GM12878 (cell line): Measurements from ENCODE around the gene GUCY2D. TPM values are rescaled to one million over a fixed set of nuclear protein-coding genes. Genes with fewer than 3 reads are reported as not detected.

Experiments used
- ATAC-seq: fragments of 200-7000 bp; cut with Tn5 transposase; 3 replicates; pipeline ENCODE4 v1.9.1; 2020; ENCODE audit warnings: mild to moderate bottlenecking, moderate library complexity
- BruUV-seq: library from RNA; stranded (reverse); fragments of 400-500 nt; replicated peaks from 2 replicates; lab custom pipeline; 2021; lab: Mats Ljungman, UMichigan
- CTCF ChIA-PET: fragments of 300-600 bp; sonication (Branson Sonifier 250); formaldehyde crosslinking; extraction: SDS; loops from one replicate; lab custom pipeline; 2021; ENCODE audit warnings: inconsistent platforms; lab: Yijun Ruan, JAX
- POLR2A ChIA-PET: fragments of 350-600 bp; formaldehyde crosslinking; extraction: SDS; loops from one replicate; lab custom pipeline; 2021; ENCODE audit warnings: inconsistent platforms; lab: Charles Lee
- RAD21 ChIA-PET: fragments of 300-600 bp; sonication (Branson Sonifier 250); formaldehyde crosslinking; loops from one replicate; lab custom pipeline; 2023; ENCODE audit warnings: antibody characterized with exemption; ENCODE audit not compliant: unreplicated experiment; lab: Charles Lee
- SMC1A ChIA-PET: fragments of 300-600 bp; sonication (Branson Sonifier 250); formaldehyde crosslinking; loops from one replicate; lab custom pipeline; 2023; ENCODE audit not compliant: unreplicated experiment, uncharacterized antibody; lab: Charles Lee
- DNase-seq: peaks from one replicate; pipeline ENCODE4 v3.0.0-alpha.2; 2011; ENCODE audit warnings: low read depth, low spot score
- FAIRE-seq: peaks from 3 replicates; lab custom pipeline; 2011; peaks lifted over from hg19 to GRCh38; lab: Jason Lieb, UNC
- H2AFZ ChIP-seq: 2 replicates; pipeline ENCODE4 v1.6.0; 2011; ENCODE audit warnings: low read depth, low read length, control low read depth; ENCODE audit not compliant: control insufficient read depth
- H3K27ac ChIP-seq: 2 replicates; pipeline ENCODE4 v1.5.1; 2011; ENCODE audit warnings: control low read depth; ENCODE audit not compliant: control insufficient read depth, insufficient read depth
- H3K27me3 ChIP-seq, 2 experiments: replicated peaks in 1 of 2; 2 replicates each; pipeline versions ENCODE4 v1.6.0 to v1.6.1; 2011; ENCODE audit warnings: low read length in 1 of 2; ENCODE audit not compliant: control insufficient read depth in 2 of 2, insufficient read depth in 2 of 2
- H3K36me3 ChIP-seq, 2 experiments: 2 replicates each; pipeline ENCODE4 v1.5.1; 2011; ENCODE audit warnings: low read length in 1 of 2; ENCODE audit not compliant: control insufficient read depth in 2 of 2, insufficient read depth in 2 of 2
- H3K4me1 ChIP-seq: 2 replicates; pipeline ENCODE4 v1.6.1; 2011; ENCODE audit warnings: mild to moderate bottlenecking, low read length, moderate library complexity, mixed read lengths; ENCODE audit not compliant: control insufficient read depth, insufficient read depth
- H3K4me2 ChIP-seq: 2 replicates; pipeline ENCODE4 v1.6.0; 2011; ENCODE audit warnings: control low read depth; ENCODE audit not compliant: control insufficient read depth, insufficient read depth
- H3K4me3 ChIP-seq: fragments of 200-600 bp; sonication (generic); 2 replicates; pipeline ENCODE4 v1.5.1; 2016
- H3K79me2 ChIP-seq: 2 replicates; pipeline ENCODE4 v1.6.0; 2011; ENCODE audit warnings: low read length; ENCODE audit not compliant: control insufficient read depth, insufficient read depth
- H3K9ac ChIP-seq: 2 replicates; pipeline ENCODE4 v1.8.0; 2011; ENCODE audit warnings: low read length, control low read depth, mixed read lengths; ENCODE audit not compliant: control insufficient read depth, insufficient read depth
- H3K9me3 ChIP-seq: replicated peaks from 3 replicates; pipeline ENCODE4 v1.5.1; 2011; ENCODE audit warnings: mild to moderate bottlenecking, low read length; ENCODE audit not compliant: control insufficient read depth, insufficient read depth
- H4K20me1 ChIP-seq: 2 replicates; pipeline ENCODE4 v1.6.0; 2011; ENCODE audit not compliant: control insufficient read depth, insufficient read depth
- BCLAF1 ChIP-seq: fragments of 450-650 bp; IDR thresholded peaks from 2 replicates; pipeline ENCODE4 v1.6.1; 2017; ENCODE audit warnings: antibody characterized with exemption, mild to moderate bottlenecking, moderate library complexity
- CBX5 ChIP-seq: sonication (generic); IDR thresholded peaks from 2 replicates; pipeline ENCODE4 v1.6.1; 2016; ENCODE audit warnings: low read depth, moderate library complexity, mild to moderate bottlenecking, inconsistent platforms
- CREB1 ChIP-seq: IDR thresholded peaks from 2 replicates; pipeline ENCODE4 v1.6.1; 2012; ENCODE audit warnings: low read depth, mild to moderate bottlenecking, inconsistent platforms
- GABPA ChIP-seq: IDR thresholded peaks from 2 replicates; pipeline ENCODE4 v1.6.1; 2014; ENCODE audit warnings: antibody characterized with exemption, low read depth, mild to moderate bottlenecking, inconsistent platforms
- GATAD2B ChIP-seq: fragments of 450-650 bp; conservative IDR thresholded peaks from 2 replicates; pipeline ENCODE4 v1.6.1; 2017; ENCODE audit warnings: low read depth, mild to moderate bottlenecking, moderate library complexity
- PBX3 ChIP-seq: IDR thresholded peaks from 2 replicates; pipeline ENCODE4 v1.6.1; 2011; ENCODE audit warnings: mild to moderate bottlenecking, low read depth, low read length, moderate library complexity; ENCODE audit not compliant: insufficient replicate concordance
- WGBS: methylation state at CpG from one replicate; pipeline ENCODE4 v1.1.6; 2016; ENCODE audit warnings: low lambda C conversion rate; ENCODE audit not compliant: insufficient replicate concordance, insufficient coverage; ENCODE audit errors: missing lambda C conversion rate; 5-methylcytosine and 5-hydroxymethylcytosine counted together
- in situ Hi-C: fragments of 300-500 bp; cut with MboI; formaldehyde crosslinking; loops from 9 replicates; pipeline ENCODE4 v1.14.3; 2018; ENCODE audit warnings: mixed read lengths
- intact Hi-C: fragments of 100-400 bp; cut with micrococcal nuclease; formaldehyde crosslinking; loops from one replicate; pipeline ENCODE4 v1.14.2; 2022; ENCODE audit not compliant: unreplicated experiment
- polyA plus RNA-seq, 11 experiments: library from polyadenylated mRNA; depleted of rRNA in 4 of 11; unstranded in 6 of 11; stranded (reverse) in 5 of 11; fragments of >200 nt; fragmentation: Nextera tagmentation in 4 of 11; fragmentation: Illumina TruSeq in 1 of 11; extraction: Ambion mirVana in 4 of 11; extraction: Trizol in 1 of 11; gene quantifications; 1 replicate in 1 of 11; 2 replicates in 10 of 11; pipeline versions ENCODE4 v1.2.1 to v1.2.3, GENCODE V29; 2011 to 2016; ENCODE audit warnings: inconsistent platforms in 2 of 11, missing spikeins in 2 of 11, low read depth in 1 of 11
- total RNA-seq, 4 experiments: library from RNA; depleted of rRNA in 3 of 4; stranded (reverse); fragments of >200 nt in 3 of 4; fragmentation: Illumina TruSeq in 1 of 4; extraction: Trizol in 1 of 4; gene quantifications; 2 replicates each; pipeline versions ENCODE4 v1.2.1 to v1.2.3, GENCODE V29; 2013 to 2021

The GUCY2D gene
- total and polyA plus RNA-seq, 10 of the 15 experiments (the other 5 are each of a cell fraction or from before 2014, with no cell fraction given): not detected

GRCh38 chr17:7967751-7968150, 34.7 kb upstream of the GUCY2D start (continued):
- TF ChIP-seq BCLAF1: no peak
- no peak for TF ChIP-seq GATAD2B
- no peak for TF ChIP-seq CBX5
- no peak for TF ChIP-seq PBX3
- TF ChIP-seq GABPA: no peak

GRCh38 chr17:7969433-7969832, 33.0 kb upstream of the GUCY2D start:
- Histone ChIP-seq H3K79me2 (no peaks in the 10 kb centered on the region), H3K27me3 (no peaks in the 10 kb centered on the region), H3K4me2 (no peak overlapping the region), H3K4me3 (no peak overlapping the region), H3K36me3 (no peaks in the 10 kb centered on the region), H3K4me1 (no peaks in the 10 kb centered on the region), H4K20me1 (no peaks in the 10 kb centered on the region), H3K27ac (no peak overlapping the region), H2AFZ (no peak overlapping the region), H3K9me3 (peaks cover under 1% of the 10 kb centered on the region; the same call in 1 of the 3 replicates), H3K9ac (no peak overlapping the region)
- no peak for TF ChIP-seq CREB1
- no peak for FAIRE-seq
- ChIA-PET CTCF (no interaction called here), RAD21 (no interaction called here), SMC1A (interaction anchor here (1.1 kb wide), 1 partner anchor 100 kb away, joined by 3 read pairs; no protein-coding TSS in a partner anchor), POLR2A (interaction anchor here (0.7 kb wide), 1 partner anchor 131 kb away, joined by 3 read pairs; no protein-coding TSS in a partner anchor)
- ATAC-seq: no peak
- BruUV-seq: no TSS peak
- 66% methylated on average over 6 of the region's 6 CpGs for WGBS
- in situ Hi-C loops: no loop called here
- intact Hi-C loops: no loop called here
- DNase-seq: no peak
